ENCODE results near the gene TIMP3.

Gene TIMP3

GRCh38 chr22:32808038-32808445 lies 6.5 kb downstream of the TIMP3 start:
- DNase-seq = no peak
- no peaks in the 10 kb centered on the region for H3K4me1 Mint-ChIP-seq
- no peak overlapping the region for H3K27ac Mint-ChIP-seq
- no peaks in the 10 kb centered on the region for H3K36me3 Mint-ChIP-seq
- no peaks in the 10 kb centered on the region for H3K9me3 Mint-ChIP-seq
- H3K27me3 Mint-ChIP-seq = peaks cover 44% of the 10 kb centered on the region
- no peak overlapping the region for H3K4me3 Mint-ChIP-seq
- CTCF ChIA-PET = interaction anchor here (0.6 to 4.9 kb wide), 2 partner anchors 12 to 417 kb away, joined by 4 to 27 read pairs; no protein-coding TSS in a partner anchor

DNA sequence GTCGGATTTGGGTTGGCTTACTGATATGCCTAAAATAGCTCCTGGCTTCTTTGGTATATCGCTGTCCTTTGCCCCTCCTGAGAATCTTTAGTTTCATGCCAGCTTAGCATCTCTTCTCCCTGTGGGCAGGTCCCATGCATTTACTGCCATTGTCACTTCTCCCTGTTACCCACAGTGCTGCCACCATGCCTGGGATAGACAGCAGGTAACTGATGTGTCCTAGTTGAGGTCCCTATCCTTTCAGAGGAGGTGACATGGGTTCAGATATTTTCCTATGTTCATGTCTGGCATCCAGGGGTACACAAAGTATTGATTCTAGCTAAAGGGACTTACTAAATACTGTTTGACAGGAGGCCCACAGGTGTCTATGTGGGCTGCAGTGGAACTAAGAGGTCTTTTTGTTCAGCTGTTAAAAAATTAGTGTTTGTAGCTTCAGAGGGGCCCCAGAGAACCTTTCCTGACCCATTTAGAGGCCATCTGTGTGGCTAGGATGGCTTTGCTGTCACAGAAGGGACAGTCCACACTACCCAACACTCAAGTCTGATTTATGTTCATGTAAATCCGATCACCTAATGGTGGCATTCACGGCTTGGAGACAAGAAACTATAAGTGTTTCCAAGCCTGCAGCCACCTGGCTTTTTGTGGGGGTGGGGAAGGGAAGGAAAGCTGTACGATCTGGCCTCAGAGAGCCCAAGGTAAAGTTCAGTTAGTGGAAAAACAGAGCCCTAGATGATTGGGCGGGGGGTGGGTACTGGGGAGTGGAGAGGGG lies 8.5 kb downstream of the TIMP3 start:
- H3K4me3 Mint-ChIP-seq = no peak overlapping the region
- no peaks in the 10 kb centered on the region for H3K9me3 Mint-ChIP-seq
- H3K4me1 Mint-ChIP-seq = no peaks in the 10 kb centered on the region
- CTCF ChIA-PET = interaction anchor here (1.2 to 2.1 kb wide), 2 partner anchors 13 to 176 kb away, joined by 3 to 11 read pairs; no protein-coding TSS in a partner anchor
- peaks cover 29% of the 10 kb centered on the region for H3K27me3 Mint-ChIP-seq
- DNase-seq = no peak
- no peaks in the 10 kb centered on the region for H3K36me3 Mint-ChIP-seq
- H3K27ac Mint-ChIP-seq = no peak overlapping the region

DNA sequence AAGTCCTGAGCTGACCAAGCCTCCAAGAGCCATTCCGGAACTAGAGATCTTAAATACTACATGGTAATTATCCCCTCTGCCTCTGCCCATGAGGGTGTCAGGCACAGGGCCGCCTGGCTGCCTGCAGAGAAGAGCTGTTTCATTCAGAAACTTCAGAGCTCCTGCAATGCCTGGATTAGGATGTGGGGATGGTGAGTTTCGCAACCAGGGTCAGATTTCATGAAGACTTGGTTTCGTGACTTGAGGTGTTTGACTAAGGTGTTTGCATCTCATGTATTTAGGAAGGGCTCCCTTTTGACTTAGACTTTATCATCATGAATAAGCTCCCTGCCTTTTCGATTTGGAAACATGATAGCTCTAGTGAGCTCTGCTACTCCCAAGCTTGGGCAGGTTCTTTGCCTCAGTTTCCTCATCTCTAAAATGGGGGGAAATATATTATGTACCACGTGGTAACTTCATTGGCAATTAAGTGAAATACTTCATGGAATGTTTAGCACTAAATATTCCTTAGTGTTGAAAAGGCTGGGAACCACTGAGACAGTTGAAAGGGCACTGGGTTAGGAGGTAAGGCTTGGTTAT lies 9.1 kb downstream of the TIMP3 start:
- Mint-ChIP-seq H3K9me3 (no peaks in the 10 kb centered on the region), H3K4me3 (no peak overlapping the region), H3K36me3 (no peaks in the 10 kb centered on the region), H3K27ac (no peak overlapping the region), H3K27me3 (peaks cover 25% of the 10 kb centered on the region), H3K4me1 (no peaks in the 10 kb centered on the region)
- DNase-seq = no peak
- CTCF ChIA-PET = interaction anchor here (1.2 to 2.1 kb wide), 2 partner anchors 14 to 175 kb away, joined by 3 to 11 read pairs; no protein-coding TSS in a partner anchor

DNA sequence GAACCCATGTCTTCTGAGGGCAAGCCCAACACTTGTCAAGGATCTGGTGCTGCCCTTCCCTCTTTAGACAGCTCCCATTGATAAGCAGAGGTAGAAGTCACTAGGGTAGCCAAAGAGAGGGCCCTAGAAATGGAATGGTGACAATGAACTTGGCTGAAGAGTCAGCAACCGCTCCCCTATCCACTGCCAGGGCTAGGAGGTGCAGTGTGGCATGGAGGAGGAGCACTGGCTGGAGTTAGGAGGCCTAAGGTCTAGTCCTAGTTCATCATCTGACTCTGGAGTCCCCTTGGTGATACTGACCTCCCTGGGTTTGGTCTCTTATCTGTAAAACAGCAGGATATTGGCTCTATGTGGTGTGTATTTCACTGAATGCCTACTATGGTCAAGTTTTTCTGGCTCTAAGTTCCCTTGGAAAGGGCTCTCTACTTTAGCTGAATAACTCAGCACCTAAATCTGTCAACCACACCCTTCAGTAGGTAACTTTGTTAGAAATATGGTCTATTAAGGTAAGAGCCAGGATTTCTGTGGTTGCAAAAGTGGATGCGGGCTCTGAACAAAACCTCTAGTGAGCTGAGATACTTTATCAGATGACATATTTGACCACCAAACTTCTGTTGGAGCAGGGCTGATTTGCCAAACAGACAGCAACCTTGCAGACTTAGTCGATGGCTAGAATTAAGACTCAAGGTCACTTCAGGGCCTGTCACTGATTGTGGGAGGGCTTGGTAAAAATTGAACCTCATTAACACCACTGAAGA lies 10.5 kb downstream of the TIMP3 start:
- no peaks in the 10 kb centered on the region for H3K9me3 Mint-ChIP-seq
- no peak overlapping the region for H3K4me3 Mint-ChIP-seq
- H3K27me3 Mint-ChIP-seq = peaks cover 29% of the 10 kb centered on the region
- no peak overlapping the region for H3K27ac Mint-ChIP-seq
- no peaks in the 10 kb centered on the region for H3K36me3 Mint-ChIP-seq
- DNase-seq = no peak
- CTCF ChIA-PET = interaction anchor here (1.4 kb wide), 1 partner anchor 15 kb away, joined by 4 read pairs; no protein-coding TSS in a partner anchor
- no peaks in the 10 kb centered on the region for H3K4me1 Mint-ChIP-seq

DNA sequence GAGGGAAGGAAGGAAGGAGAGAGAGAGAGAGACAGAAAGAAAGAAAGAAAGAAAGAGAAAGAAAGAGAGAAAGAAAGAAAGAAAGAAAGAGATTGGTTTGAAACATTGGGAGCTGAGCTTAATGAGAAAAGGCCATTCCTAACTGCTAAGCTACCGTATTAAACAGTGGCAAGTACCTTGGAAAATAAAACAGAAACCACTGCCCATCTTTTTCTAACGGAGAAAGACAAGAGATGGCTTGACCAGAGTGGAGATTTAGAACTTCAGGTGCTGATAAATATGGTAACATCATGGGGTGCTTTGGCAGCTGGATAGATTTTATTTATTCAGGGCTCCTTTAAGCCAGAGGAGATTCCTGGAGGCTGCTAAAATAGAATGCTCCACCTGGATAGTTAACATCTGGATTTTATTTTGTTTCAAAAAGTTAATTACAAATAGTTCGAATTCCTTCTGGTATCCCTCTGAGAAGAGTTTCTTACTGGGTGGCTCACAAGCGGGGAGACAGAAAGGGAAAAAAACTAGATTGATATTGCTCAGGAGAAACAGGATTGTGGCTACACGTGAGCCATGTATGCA lies 12.9 kb downstream of the TIMP3 start:
- Mint-ChIP-seq H3K27ac (no peak overlapping the region), H3K9me3 (no peaks in the 10 kb centered on the region), H3K36me3 (no peaks in the 10 kb centered on the region), H3K27me3 (peaks cover 22% of the 10 kb centered on the region), H3K4me1 (no peaks in the 10 kb centered on the region), H3K4me3 (no peak overlapping the region)
- DNase-seq = no peak
- CTCF ChIA-PET = no interaction called here

DNA sequence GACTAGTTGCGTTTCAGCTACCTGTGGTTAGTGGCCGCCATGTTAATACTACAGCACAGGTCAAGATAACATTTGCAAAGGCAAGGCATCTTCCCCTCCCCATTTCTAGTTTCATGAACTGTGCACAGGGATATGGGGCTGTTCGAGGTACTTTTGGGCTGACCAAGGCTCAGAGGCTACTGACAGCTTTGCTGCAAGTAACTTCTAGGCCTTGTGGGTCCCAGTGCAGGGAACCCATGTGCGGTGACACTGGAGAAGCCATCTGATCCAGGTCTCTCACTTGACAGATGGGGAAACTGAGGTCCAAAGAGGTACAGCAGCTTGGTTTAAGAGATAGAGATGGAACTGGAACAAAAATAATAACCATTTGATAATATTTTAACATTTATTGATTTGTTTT lies 13.6 kb downstream of the TIMP3 start:
- no peak overlapping the region for H3K4me3 Mint-ChIP-seq
- DNase-seq = no peak
- peaks cover 22% of the 10 kb centered on the region for H3K27me3 Mint-ChIP-seq
- no peaks in the 10 kb centered on the region for H3K36me3 Mint-ChIP-seq
- H3K27ac Mint-ChIP-seq = no peak overlapping the region
- H3K4me1 Mint-ChIP-seq = no peaks in the 10 kb centered on the region
- no peaks in the 10 kb centered on the region for H3K9me3 Mint-ChIP-seq
- CTCF ChIA-PET = no interaction called here

DNA sequence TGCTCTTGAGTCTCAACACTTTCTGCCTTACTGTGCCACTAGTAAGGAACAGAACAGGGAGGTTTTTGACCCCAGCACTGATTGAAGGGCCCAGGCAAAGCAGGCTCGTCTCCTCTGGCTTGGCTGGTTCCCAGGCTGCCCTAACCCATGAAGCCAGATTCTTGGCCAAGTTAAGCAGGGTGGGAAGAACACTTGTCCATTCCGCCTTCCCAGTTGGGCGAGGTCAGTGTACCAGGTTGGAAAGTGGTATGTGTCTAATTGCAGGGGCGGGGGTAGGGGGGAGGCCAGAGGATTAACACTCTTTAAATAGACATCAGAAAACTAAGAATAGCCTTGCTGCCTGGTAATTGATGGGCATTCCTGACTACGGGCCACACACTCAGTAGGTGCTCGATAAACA lies 14.4 kb downstream of the TIMP3 start:
- H3K4me1 Mint-ChIP-seq = no peaks in the 10 kb centered on the region
- H3K36me3 Mint-ChIP-seq = no peaks in the 10 kb centered on the region
- no peaks in the 10 kb centered on the region for H3K9me3 Mint-ChIP-seq
- H3K4me3 Mint-ChIP-seq = no peak overlapping the region
- no peak overlapping the region for H3K27ac Mint-ChIP-seq
- CTCF ChIA-PET = interaction anchor here (1.8 kb wide), 1 partner anchor 20 kb away, joined by 6 read pairs; no protein-coding TSS in a partner anchor
- no peak for DNase-seq
- H3K27me3 Mint-ChIP-seq = peaks cover 18% of the 10 kb centered on the region

DNA sequence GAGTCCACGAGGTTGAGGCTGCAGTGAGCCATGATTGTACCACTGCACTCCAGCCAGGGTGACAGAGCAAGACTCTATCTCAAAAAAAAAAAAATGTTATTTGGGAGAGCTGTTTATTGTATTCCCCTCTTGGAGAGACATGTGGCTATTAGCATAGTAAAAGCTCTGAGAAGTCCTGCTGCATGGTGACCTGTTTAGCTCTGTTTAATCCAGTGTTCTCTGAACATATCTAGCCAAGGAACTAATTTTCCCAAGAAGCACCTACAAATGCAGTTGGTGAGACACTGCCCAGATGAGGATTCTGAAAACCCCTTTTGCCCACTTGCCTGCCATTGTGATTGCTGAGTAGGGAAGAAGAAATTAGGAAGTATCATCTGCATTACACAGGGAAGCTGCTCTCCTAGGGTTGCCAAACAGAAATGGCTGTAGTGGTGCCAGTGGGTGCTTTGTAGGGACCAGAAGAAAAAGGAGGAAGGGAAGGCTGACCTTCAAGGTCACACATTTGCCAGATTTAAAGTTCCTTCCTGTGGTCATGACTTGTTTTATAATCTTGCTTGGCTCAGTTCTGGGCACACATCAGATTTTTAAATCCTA lies 15.7 kb downstream of the TIMP3 start:
- no peak for DNase-seq
- H3K4me1 Mint-ChIP-seq = no peaks in the 10 kb centered on the region
- H3K27ac Mint-ChIP-seq = no peak overlapping the region
- H3K9me3 Mint-ChIP-seq = no peaks in the 10 kb centered on the region
- H3K4me3 Mint-ChIP-seq = no peak overlapping the region
- peaks cover 18% of the 10 kb centered on the region for H3K27me3 Mint-ChIP-seq
- H3K36me3 Mint-ChIP-seq = no peaks in the 10 kb centered on the region
- CTCF ChIA-PET = interaction anchor here (0.6 to 1.8 kb wide), 2 partner anchors 21 to 1927 kb away, joined by 3 to 6 read pairs; no protein-coding TSS in a partner anchor

- no peaks in the 10 kb centered on the region for H3K36me3 Mint-ChIP-seq
Measured at GRCh38 chr22:32818446-32819115, 17.1 kb downstream of the TIMP3 start.

GRCh38 chr22:32819120-32819519 lies 17.6 kb downstream of the TIMP3 start:
- Mint-ChIP-seq H3K4me3 (no peak overlapping the region), H3K4me1 (no peaks in the 10 kb centered on the region), H3K27ac (no peak overlapping the region), H3K9me3 (no peaks in the 10 kb centered on the region), H3K36me3 (no peaks in the 10 kb centered on the region), H3K27me3 (peaks cover 11% of the 10 kb centered on the region)
- no peak for DNase-seq
- CTCF ChIA-PET = no interaction called here

More at GRCh38 chr22:32818446-32819115, 17.1 kb downstream of the TIMP3 start:
- H3K4me3 Mint-ChIP-seq = no peak overlapping the region
- H3K27me3 Mint-ChIP-seq = peaks cover 13% of the 10 kb centered on the region
- CTCF ChIA-PET = no interaction called here
- H3K4me1 Mint-ChIP-seq = no peaks in the 10 kb centered on the region
- no peaks in the 10 kb centered on the region for H3K9me3 Mint-ChIP-seq
- DNase-seq = no peak
- H3K27ac Mint-ChIP-seq = no peak overlapping the region

GRCh38 chr22:32820131-32821119 lies 18.9 kb downstream of the TIMP3 start:
- CTCF ChIA-PET = no interaction called here
- Mint-ChIP-seq H3K4me3 (no peak overlapping the region), H3K36me3 (no peaks in the 10 kb centered on the region), H3K9me3 (no peaks in the 10 kb centered on the region), H3K27me3 (peaks cover 9% of the 10 kb centered on the region), H3K4me1 (no peaks in the 10 kb centered on the region), H3K27ac (no peak overlapping the region)
- DNase-seq = no peak

DNA sequence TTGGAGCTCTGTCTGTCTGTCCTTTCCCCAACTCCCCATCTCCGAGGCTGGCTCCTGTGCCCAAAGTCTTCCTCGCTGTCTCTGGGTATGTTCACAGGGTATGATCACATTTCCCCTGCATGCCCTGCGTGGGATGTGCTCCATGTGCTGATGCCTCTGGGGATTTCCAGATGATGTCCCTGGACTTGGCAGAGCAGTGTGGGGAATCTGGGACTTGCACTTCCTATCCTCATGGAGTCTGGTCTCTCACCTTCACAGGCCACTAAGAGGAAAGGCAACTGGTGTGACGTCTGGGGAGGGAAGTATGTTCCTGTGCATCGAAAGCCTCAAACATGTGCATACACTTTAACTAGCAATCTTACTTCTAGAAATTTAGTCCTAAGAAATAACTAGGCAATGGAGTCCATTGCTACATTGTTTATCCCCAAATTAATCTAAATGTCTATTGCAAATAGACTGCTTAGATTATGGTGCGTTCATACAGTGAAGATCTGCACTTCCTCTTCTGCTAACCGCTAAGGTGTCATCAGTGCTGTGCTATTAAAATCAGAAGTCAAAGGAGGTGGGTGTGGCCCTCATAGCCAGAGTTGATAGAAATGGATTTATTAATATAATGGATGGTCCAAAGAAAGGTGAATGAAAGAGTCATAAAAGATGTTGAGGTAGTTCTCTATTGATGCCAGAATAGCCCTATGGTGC lies 20.8 kb downstream of the TIMP3 start:
- H3K9me3 Mint-ChIP-seq = no peaks in the 10 kb centered on the region
- CTCF ChIA-PET = no interaction called here
- no peak overlapping the region for H3K4me3 Mint-ChIP-seq
- DNase-seq = no peak
- no peaks in the 10 kb centered on the region for H3K36me3 Mint-ChIP-seq
- H3K4me1 Mint-ChIP-seq = no peaks in the 10 kb centered on the region
- no peak overlapping the region for H3K27ac Mint-ChIP-seq
- no peaks in the 10 kb centered on the region for H3K27me3 Mint-ChIP-seq
